ENCODE results near the gene TRIM75. TPM values are rescaled to one million over a fixed set of nuclear protein-coding genes. Genes with fewer than 3 reads are reported as not detected.

Gene TRIM75
- total and polyA plus RNA-seq, 2 donors from 2014 or later = not detected

DNA sequence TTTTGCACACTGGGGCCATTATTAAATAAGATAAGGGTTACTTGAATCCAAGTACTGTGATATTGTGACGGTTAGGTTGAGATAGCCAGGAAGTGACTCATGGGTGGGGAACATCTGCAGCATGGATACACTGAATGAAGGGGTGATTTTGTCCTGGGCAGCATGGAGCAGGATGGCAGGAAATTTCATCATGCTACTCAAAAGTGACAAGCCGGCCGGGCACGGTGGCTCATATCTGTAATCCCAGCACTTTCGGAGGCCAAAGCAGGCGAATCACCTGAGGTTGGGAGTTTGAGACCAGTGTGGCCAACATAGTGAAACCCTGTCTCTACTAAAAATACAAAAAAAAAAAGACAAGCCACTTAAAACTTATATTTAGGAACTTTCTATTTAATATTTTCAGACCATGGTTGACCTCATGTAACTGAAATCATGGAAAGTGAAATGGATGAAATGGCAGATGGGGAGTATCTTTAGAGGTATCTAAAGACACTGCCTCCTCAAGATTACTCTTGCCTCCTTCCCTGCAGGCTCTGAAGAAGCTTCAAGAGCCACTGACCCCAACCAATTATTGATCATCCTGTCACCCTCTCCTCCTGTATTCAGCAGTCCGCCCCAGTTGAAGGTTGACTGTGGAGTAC, 25.8 kb upstream of the TRIM75 start:
- H3K27me3 ChIP-seq (ENCODE audit: control insufficient read depth, insufficient read depth, low read length) = no peaks in the 10 kb centered on the region
- H3K9ac ChIP-seq (ENCODE audit: low read length in 3 of 3) = no peak overlapping the region
- no peaks in the 10 kb centered on the region for H3K4me1 ChIP-seq (ENCODE audit: control insufficient read depth in 2 of 3, insufficient read depth in 2 of 3, low read depth in 1 of 3, low read length in 3 of 3)
- intact Hi-C loops (cut with DNase I) = no loop called here
- no peak overlapping the region for H3K27ac ChIP-seq (ENCODE audit: low read depth in 2 of 2, low read length in 2 of 2)
- no peaks in the 10 kb centered on the region for H3K9me3 ChIP-seq (ENCODE audit: control insufficient read depth in 2 of 3, insufficient read depth in 1 of 3, low read length in 3 of 3)
- no peak overlapping the region for H3K4me3 ChIP-seq (ENCODE audit: low read length in 3 of 3)
- no peak for FAIRE-seq
- no peak for DNase-seq
- no peaks in the 10 kb centered on the region for H3K36me3 ChIP-seq (ENCODE audit: control insufficient read depth in 2 of 3, insufficient read depth in 3 of 3, low read length in 3 of 3)
- no peak for TF ChIP-seq CTCF (IDR thresholded peaks at IDR 0.05; ENCODE audit: borderline replicate concordance, extremely low read depth, insufficient read depth)

DNA sequence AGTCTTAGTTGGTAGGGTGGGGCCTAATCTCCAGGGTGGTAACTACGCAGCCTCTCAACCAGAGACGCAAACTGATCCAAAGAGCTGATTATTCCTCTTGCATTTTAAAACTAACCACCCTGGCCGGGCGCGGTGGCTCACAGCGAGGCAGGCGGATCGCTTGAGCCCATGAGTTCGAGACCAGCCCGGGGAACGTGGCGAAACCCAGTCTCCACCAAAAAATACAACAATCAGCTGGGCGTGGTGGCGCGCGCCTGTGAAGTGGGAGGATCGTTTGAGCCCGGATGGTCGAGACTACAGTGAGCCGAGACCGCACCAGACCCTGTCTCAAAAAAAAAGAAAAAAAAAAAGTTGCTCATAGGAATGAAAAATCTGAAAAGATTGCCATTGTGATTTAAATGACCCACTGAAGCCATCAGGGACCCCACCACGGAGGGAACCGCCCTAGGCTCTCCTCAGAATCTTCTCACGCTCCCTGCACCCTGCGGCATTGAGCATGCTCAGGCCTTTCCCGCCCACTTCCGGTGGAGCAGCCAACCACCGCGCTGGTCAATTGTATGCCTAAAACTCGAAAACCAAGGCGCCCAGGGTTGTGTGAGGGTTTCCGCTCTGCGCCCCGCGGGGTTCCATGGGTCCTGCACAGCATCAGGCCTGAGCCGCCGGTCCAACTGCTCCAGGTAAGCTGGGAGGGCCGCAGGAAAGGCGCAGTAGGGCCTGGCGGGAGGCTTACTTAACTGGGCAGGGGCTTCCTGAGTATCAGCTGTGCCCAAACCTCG, 22.0 kb upstream of the TRIM75 start, which contains the start of gene TRIM60:
Gene TRIM60 (plus strand): TSS at position 564 of the 776 bp plus-strand sequence. CDS start 8,074 bp downstream, outside the sequence.
- Histone ChIP-seq H3K4me3 (ENCODE audit: low read length in 3 of 3) (no peak within 1 kb of the TSS), H3K27ac (ENCODE audit: low read depth in 2 of 2, low read length in 2 of 2) (no peak within 1 kb of the TSS), H3K9me3 (ENCODE audit: control insufficient read depth in 2 of 3, insufficient read depth in 1 of 3, low read length in 3 of 3) (no peaks in the 10 kb centered on the region), H3K4me1 (ENCODE audit: control insufficient read depth in 2 of 3, insufficient read depth in 2 of 3, low read depth in 1 of 3, low read length in 3 of 3) (no peaks in the 10 kb centered on the region), H3K36me3 (ENCODE audit: control insufficient read depth in 2 of 3, insufficient read depth in 3 of 3, low read length in 3 of 3) (no peaks in the 10 kb centered on the region), H3K27me3 (ENCODE audit: control insufficient read depth, insufficient read depth, low read length) (no peaks in the 10 kb centered on the region), H3K9ac (ENCODE audit: low read length in 3 of 3) (no peak within 1 kb of the TSS)
- intact Hi-C loops (cut with DNase I) = no loop called here
- DNase-seq (no peak), FAIRE-seq (no peak)
- no peak for TF ChIP-seq CTCF (IDR thresholded peaks at IDR 0.05; ENCODE audit: borderline replicate concordance, extremely low read depth, insufficient read depth)

DNA sequence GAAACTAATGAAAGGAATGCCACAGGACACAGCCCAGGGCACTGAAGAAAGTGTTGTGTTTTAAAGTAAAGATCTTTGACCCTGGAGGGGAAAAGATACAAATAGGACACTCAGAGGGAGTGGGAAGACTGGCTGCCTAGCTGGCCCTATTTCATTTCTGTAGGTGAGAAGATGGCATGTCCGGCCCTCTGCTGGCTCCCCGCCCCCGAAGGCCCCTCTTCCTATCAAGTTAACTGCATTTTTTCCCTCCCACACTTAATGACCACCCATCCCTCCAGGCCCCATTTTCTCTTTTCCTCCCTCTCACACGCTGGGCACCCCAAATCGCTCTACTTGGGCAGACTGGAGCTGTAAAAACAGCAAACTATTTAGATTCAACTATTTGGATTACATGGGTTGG, 5.5 kb upstream of the TRIM75 start:
- DNase-seq = no peak
- Histone ChIP-seq H3K27ac (ENCODE audit: low read depth in 2 of 2, low read length in 2 of 2) (no peak overlapping the region), H3K4me3 (ENCODE audit: low read length in 3 of 3) (no peak overlapping the region), H3K4me1 (ENCODE audit: control insufficient read depth in 2 of 3, insufficient read depth in 2 of 3, low read depth in 1 of 3, low read length in 3 of 3) (no peaks in the 10 kb centered on the region), H3K36me3 (ENCODE audit: control insufficient read depth in 2 of 3, insufficient read depth in 3 of 3, low read length in 3 of 3) (no peaks in the 10 kb centered on the region), H3K9me3 (ENCODE audit: control insufficient read depth in 2 of 3, insufficient read depth in 1 of 3, low read length in 3 of 3) (no peaks in the 10 kb centered on the region), H3K27me3 (ENCODE audit: control insufficient read depth, insufficient read depth, low read length) (no peaks in the 10 kb centered on the region), H3K9ac (ENCODE audit: low read length in 3 of 3) (no peak overlapping the region)
- TF ChIP-seq CTCF (IDR thresholded peaks at IDR 0.05; ENCODE audit: borderline replicate concordance, extremely low read depth, insufficient read depth) = no peak
- intact Hi-C loops (cut with DNase I) = no loop called here
- FAIRE-seq = no peak
